DND-41 (cell line): ENCODE measurements around the gene ERICH3.
"Not testable (repeated sequence)": the region's sequence is repeated elsewhere in the genome, so short reads cannot be mapped to it uniquely, and the experiment has no call there.

Experiments used
- ATAC-seq: fragments of 200-7000 bp; cut with Tn5 transposase; 3 replicates; pipeline ENCODE4 v1.9.1; 2021; ENCODE audit warnings: low read depth; ENCODE audit not compliant: insufficient read depth
- DNase-seq: peaks from one replicate; pipeline ENCODE4 v3.0.0-alpha.2; 2020
- H2AFZ ChIP-seq: 2 replicates; pipeline ENCODE4 v1.6.0; 2012; ENCODE audit warnings: low read depth, low read length
- H3K27ac ChIP-seq: 2 replicates; pipeline ENCODE4 v1.5.1; 2012; ENCODE audit warnings: low read length, inconsistent platforms
- H3K27me3 ChIP-seq: fragments of 200-600 bp; sonication (generic); 2 replicates; pipeline ENCODE4 v1.6.0; 2012; ENCODE audit warnings: low read length, mild to moderate bottlenecking, inconsistent platforms; ENCODE audit not compliant: insufficient read depth, poor library complexity
- H3K36me3 ChIP-seq: 2 replicates; pipeline ENCODE4 v1.5.1; 2012; ENCODE audit warnings: low read length, inconsistent platforms; ENCODE audit not compliant: insufficient read depth
- H3K4me1 ChIP-seq: 2 replicates; pipeline ENCODE4 v1.5.1; 2012; ENCODE audit warnings: mild to moderate bottlenecking, low read length; ENCODE audit not compliant: insufficient read depth
- H3K4me2 ChIP-seq: 2 replicates; pipeline ENCODE4 v1.6.0; 2012; ENCODE audit warnings: mild to moderate bottlenecking, moderate library complexity, low read length, inconsistent platforms; ENCODE audit not compliant: insufficient read depth
- H3K4me3 ChIP-seq, 2 experiments: fragments of 200-600 bp in 1 of 2; shearing (Covaris generic) in 1 of 2; 2 replicates each; pipeline ENCODE4 v1.5.1; 2012 to 2016; ENCODE audit warnings: inconsistent platforms in 2 of 2, low read length in 2 of 2, mild to moderate bottlenecking in 2 of 2, low read depth in 1 of 2, moderate library complexity in 1 of 2
- H3K79me2 ChIP-seq: 2 replicates; pipeline ENCODE4 v1.6.0; 2012; ENCODE audit warnings: low read length, inconsistent platforms; ENCODE audit not compliant: insufficient read depth
- H3K9ac ChIP-seq: 2 replicates; pipeline ENCODE4 v1.6.0; 2012; ENCODE audit warnings: low read depth, mild to moderate bottlenecking, inconsistent platforms, low read length, moderate library complexity
- H3K9me3 ChIP-seq: 2 replicates; pipeline ENCODE4 v1.5.1; 2012; ENCODE audit warnings: low read length, moderate library complexity, mild to moderate bottlenecking, inconsistent platforms; ENCODE audit not compliant: insufficient read depth, severe bottlenecking
- H4K20me1 ChIP-seq: 2 replicates; pipeline ENCODE4 v1.6.0; 2012; ENCODE audit warnings: low read length; ENCODE audit not compliant: insufficient read depth
- CTCF ChIP-seq: IDR thresholded peaks from 2 replicates; pipeline ENCODE4 v1.5.1; 2012; ENCODE audit warnings: borderline replicate concordance, low read length, moderate library complexity, mild to moderate bottlenecking; ENCODE audit not compliant: poor library complexity, severe bottlenecking; ENCODE audit errors: extremely low read depth
- EZH2 ChIP-seq: IDR thresholded peaks from 3 replicates; pipeline ENCODE4 v1.6.1; 2012; ENCODE audit warnings: borderline replicate concordance, low read depth, mild to moderate bottlenecking, moderate library complexity, low read length, inconsistent platforms; ENCODE audit not compliant: severe bottlenecking

Gene ERICH3

DNA sequence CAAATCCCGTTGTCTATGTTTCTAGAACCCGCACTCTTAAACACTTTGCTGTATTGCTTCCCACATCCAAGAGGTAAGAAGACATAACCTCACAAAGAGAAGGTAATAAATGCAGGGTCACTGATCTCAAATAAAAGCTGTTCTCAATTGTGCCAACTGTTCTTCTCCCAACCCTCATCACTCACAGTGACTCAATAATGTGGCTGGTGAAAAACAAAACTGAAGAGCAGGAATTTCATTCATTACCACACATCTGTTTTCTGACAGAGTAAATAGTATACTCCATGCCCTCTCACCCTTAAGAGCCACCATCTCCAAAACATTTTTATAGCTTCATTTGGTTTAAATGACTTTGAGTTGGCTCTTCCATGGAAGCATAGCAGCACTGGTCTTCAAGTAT, 6.2 kb upstream of the ERICH3 start:
- no peak for TF ChIP-seq EZH2
- TF ChIP-seq CTCF, result no peak
- H4K20me1 ChIP-seq, result no peaks in the 10 kb centered on the region
- no peaks in the 10 kb centered on the region for H3K27me3 ChIP-seq
- H2AFZ ChIP-seq, result no peak overlapping the region
- H3K4me3 ChIP-seq, result no peak overlapping the region
- no peaks in the 10 kb centered on the region for H3K9me3 ChIP-seq
- DNase-seq, result no peak
- ATAC-seq, result no peak
- H3K79me2 ChIP-seq, result no peaks in the 10 kb centered on the region
- H3K4me1 ChIP-seq, result no peaks in the 10 kb centered on the region
- H3K36me3 ChIP-seq, result no peaks in the 10 kb centered on the region
- H3K9ac ChIP-seq, result no peak overlapping the region
- no peak overlapping the region for H3K4me2 ChIP-seq
- no peak overlapping the region for H3K27ac ChIP-seq

GRCh38 chr1:74677926-74678325, 4.3 kb upstream of the ERICH3 start:
- no peak overlapping the region for H3K4me3 ChIP-seq
- H4K20me1 ChIP-seq, result no peaks in the 10 kb centered on the region
- TF ChIP-seq EZH2, result no peak
- no peak for TF ChIP-seq CTCF
- no peaks in the 10 kb centered on the region for H3K4me1 ChIP-seq
- ATAC-seq, result no peak
- H3K9me3 ChIP-seq, result no peaks in the 10 kb centered on the region
- no peak overlapping the region for H3K9ac ChIP-seq
- H3K27me3 ChIP-seq, result no peaks in the 10 kb centered on the region
- no peak overlapping the region for H2AFZ ChIP-seq
- no peak overlapping the region for H3K27ac ChIP-seq
- no peaks in the 10 kb centered on the region for H3K79me2 ChIP-seq
- DNase-seq, result no peak
- no peaks in the 10 kb centered on the region for H3K36me3 ChIP-seq
- no peak overlapping the region for H3K4me2 ChIP-seq

DNA sequence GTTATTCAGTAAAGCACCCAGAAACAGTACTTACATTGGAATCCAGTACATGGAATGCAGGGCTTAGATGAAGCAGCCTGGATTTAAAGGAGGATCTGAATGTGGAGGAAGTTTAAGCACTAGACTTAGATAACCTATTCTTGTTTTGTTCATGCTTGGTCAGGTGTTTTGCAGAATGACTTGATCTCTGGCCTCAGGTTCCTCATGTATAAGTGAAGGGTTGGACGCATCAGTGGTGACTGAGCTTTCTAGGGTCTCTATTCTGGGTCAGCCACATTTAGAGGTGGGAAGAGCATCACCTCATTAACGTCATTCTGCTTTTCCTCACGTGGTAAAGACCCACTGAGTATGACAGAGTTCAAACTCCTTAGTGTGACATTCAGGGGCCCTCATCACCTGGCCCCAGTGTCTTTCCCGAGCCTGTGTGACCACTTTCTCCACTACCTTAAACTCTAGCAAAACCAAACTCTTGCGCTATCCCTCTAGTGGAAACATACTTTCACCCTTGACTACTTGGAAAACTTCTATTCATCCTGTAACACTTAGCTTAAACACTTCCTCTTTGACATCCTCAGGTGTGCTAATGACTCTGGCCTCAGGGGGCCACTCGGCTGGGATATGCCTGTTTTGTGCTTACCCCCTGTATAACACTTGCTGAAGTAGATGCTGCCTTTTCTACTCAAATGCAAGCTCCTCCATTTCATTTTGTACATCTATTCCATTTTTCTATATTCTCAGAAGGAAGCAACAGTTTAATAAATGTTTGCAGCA, 871 bp upstream of the ERICH3 start:
- Histone ChIP-seq H4K20me1 (no peaks in the 10 kb centered on the region), H3K9ac (no peak overlapping the region), H3K4me1 (no peaks in the 10 kb centered on the region), H3K27me3 (no peaks in the 10 kb centered on the region), H3K36me3 (no peaks in the 10 kb centered on the region), H2AFZ (no peak overlapping the region), H3K9me3 (no peaks in the 10 kb centered on the region), H3K4me3 (no peak overlapping the region), H3K4me2 (no peak overlapping the region), H3K27ac (no peak overlapping the region), H3K79me2 (no peaks in the 10 kb centered on the region)
- ATAC-seq (no peak), DNase-seq (no peak)
- no peak for TF ChIP-seq CTCF
- TF ChIP-seq EZH2, result no peak

DNA sequence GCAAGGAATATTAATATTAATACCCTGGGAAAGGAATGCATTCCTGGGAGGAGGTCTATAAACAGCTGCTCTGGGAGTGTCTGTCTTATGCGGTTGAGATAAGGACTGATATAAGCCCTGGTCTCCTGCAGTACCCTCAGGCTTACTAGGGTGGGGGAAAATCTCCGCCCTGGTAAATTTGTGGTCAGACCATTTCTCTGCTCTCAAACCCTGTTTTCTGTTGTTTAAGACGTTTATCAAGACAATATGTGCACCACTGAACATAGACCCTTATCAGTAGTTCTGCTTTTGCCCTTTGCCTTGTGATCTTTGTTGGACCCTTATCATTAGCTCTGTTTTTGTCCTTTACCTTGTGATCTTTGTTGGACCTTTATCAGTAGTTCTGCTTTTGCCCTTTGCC, 2.7 kb downstream of the ERICH3 start:
- not testable (repeated sequence) for H3K4me3 ChIP-seq, H3K9ac ChIP-seq, H4K20me1 ChIP-seq, H2AFZ ChIP-seq, H3K4me1 ChIP-seq, H3K4me2 ChIP-seq, H3K9me3 ChIP-seq, H3K27ac ChIP-seq, H3K79me2 ChIP-seq, H3K36me3 ChIP-seq, DNase-seq, H3K27me3 ChIP-seq, ATAC-seq
